ENCODE results near the gene MEF2D.

The MEF2D gene

GRCh38 chr1:156500543-156500792, at the start of gene MEF2D:
TSS of gene MEF2D (minus strand) at chr1:156500775. CDS start at chr1:156483292, 17,483 bp downstream.
- DNase-seq (ENCODE audit: low read depth) = no peak

- DNase-seq (ENCODE audit: low read depth) = no peak
These were observed 49.8 kb upstream of the MEF2D start for GRCh38 chr1:156550346-156550745.

GRCh38 chr1:156549831-156550230, 49.3 kb upstream of the MEF2D start:
- DNase-seq (ENCODE audit: low read depth) = no peak

- DNase-seq (ENCODE audit: low read depth) = no peak
These were observed 48.8 kb upstream of the MEF2D start for GRCh38 chr1:156549390-156549789.

GRCh38 chr1:156547982-156548381, 47.4 kb upstream of the MEF2D start:
- no peak for DNase-seq (ENCODE audit: low read depth)

GRCh38 chr1:156547434-156547833, 46.9 kb upstream of the MEF2D start:
- DNase-seq (ENCODE audit: low read depth) = no peak

GRCh38 chr1:156546267-156546666, 45.7 kb upstream of the MEF2D start:
- DNase-seq (ENCODE audit: low read depth) = no peak

GRCh38 chr1:156544592-156545102, 44.1 kb upstream of the MEF2D start:
- no peak for DNase-seq (ENCODE audit: low read depth)

- no peak for DNase-seq (ENCODE audit: low read depth)
These were observed 42.5 kb upstream of the MEF2D start for GRCh38 chr1:156543066-156543465.

GRCh38 chr1:156540955-156541354, 40.4 kb upstream of the MEF2D start:
- DNase-seq (ENCODE audit: low read depth) = no peak

- no peak for DNase-seq (ENCODE audit: low read depth)
These were observed 39.3 kb upstream of the MEF2D start for GRCh38 chr1:156539818-156540355.

- DNase-seq (ENCODE audit: low read depth) = no peak
These were observed 38.3 kb upstream of the MEF2D start for GRCh38 chr1:156538711-156539440.

GRCh38 chr1:156537027-156537426, 36.5 kb upstream of the MEF2D start:
- DNase-seq (ENCODE audit: low read depth) = no peak

- DNase-seq (ENCODE audit: low read depth) = no peak
These were observed 34.0 kb upstream of the MEF2D start for GRCh38 chr1:156534424-156535060.

- DNase-seq (ENCODE audit: low read depth) = no peak
These were observed 33.1 kb upstream of the MEF2D start for GRCh38 chr1:156533568-156534220.

- DNase-seq (ENCODE audit: low read depth) = no peak
These were observed 31.8 kb upstream of the MEF2D start for GRCh38 chr1:156532374-156532773.

GRCh38 chr1:156530006-156530405, 29.4 kb upstream of the MEF2D start:
- DNase-seq (ENCODE audit: low read depth) = no peak

- no peak for DNase-seq (ENCODE audit: low read depth)
These were observed 28.4 kb upstream of the MEF2D start for GRCh38 chr1:156528875-156529425.

GRCh38 chr1:156528231-156528630, 27.7 kb upstream of the MEF2D start:
- DNase-seq (ENCODE audit: low read depth) = no peak

- no peak for DNase-seq (ENCODE audit: low read depth)
These were observed 27.0 kb upstream of the MEF2D start for GRCh38 chr1:156527584-156527983.

- no peak for DNase-seq (ENCODE audit: low read depth)
These were observed 25.4 kb upstream of the MEF2D start for GRCh38 chr1:156525856-156526489.

GRCh38 chr1:156525071-156525501, 24.5 kb upstream of the MEF2D start:
- no peak for DNase-seq (ENCODE audit: low read depth)

Data from HS-27A (cell line).